Measurements from ENCODE around the gene CDK14.
"Not testable (repeated sequence)": the region's sequence is repeated elsewhere in the genome, so short reads cannot be mapped to it uniquely, and the experiment has no call there.

Gene CDK14

GRCh38 chr7:91162436-91162835 lies 566.3 kb downstream of the CDK14 start:
- intact Hi-C loops (cut with DNase I), result no loop called here

GRCh38 chr7:91164506-91164905 lies 568.4 kb downstream of the CDK14 start:
- DNase-seq, result no peak
- intact Hi-C loops (cut with DNase I), result no loop called here

More at GRCh38 chr7:91162436-91162835, 566.3 kb downstream of the CDK14 start:
- no peak for DNase-seq

- intact Hi-C loops (cut with DNase I), result no loop called here
These were observed 569.1 kb downstream of the CDK14 start for GRCh38 chr7:91165006-91165845.

GRCh38 chr7:91165846-91166230 lies 569.7 kb downstream of the CDK14 start:
- intact Hi-C loops (cut with DNase I), result no loop called here
- DNase-seq, result no peak

More at GRCh38 chr7:91165006-91165845, 569.1 kb downstream of the CDK14 start:
- DNase-seq, result no peak

- intact Hi-C loops (cut with DNase I), result no loop called here
- no peak for DNase-seq
These were observed 573.0 kb downstream of the CDK14 start for GRCh38 chr7:91168871-91169829.

GRCh38 chr7:91169830-91170191 lies 573.7 kb downstream of the CDK14 start:
- intact Hi-C loops (cut with DNase I), result no loop called here
- no peak for DNase-seq

- intact Hi-C loops (cut with DNase I), result not testable (repeated sequence)
These were observed 577.1 kb downstream of the CDK14 start for GRCh38 chr7:91173265-91173664.

GRCh38 chr7:91180746-91181145 lies 584.6 kb downstream of the CDK14 start:
- intact Hi-C loops (cut with DNase I), result no loop called here
- no peak for DNase-seq

More at GRCh38 chr7:91173265-91173664, 577.1 kb downstream of the CDK14 start:
- not testable (repeated sequence) for DNase-seq

- no peak for DNase-seq
- intact Hi-C loops (cut with DNase I), result no loop called here
These were observed 585.8 kb downstream of the CDK14 start for GRCh38 chr7:91181949-91182348.

- intact Hi-C loops (cut with DNase I), result no loop called here
- no peak for DNase-seq
These were observed 587.0 kb downstream of the CDK14 start for GRCh38 chr7:91182819-91183764.

GRCh38 chr7:91185771-91186170 lies 589.6 kb downstream of the CDK14 start:
- intact Hi-C loops (cut with DNase I), result no loop called here
- DNase-seq, result no peak

- DNase-seq, result no peak
- intact Hi-C loops (cut with DNase I), result no loop called here
These were observed 590.9 kb downstream of the CDK14 start for GRCh38 chr7:91187061-91187460.

- intact Hi-C loops (cut with DNase I), result no loop called here
- no peak for DNase-seq
These were observed 595.6 kb downstream of the CDK14 start for GRCh38 chr7:91191771-91192170.

GRCh38 chr7:91193141-91193540 lies 597.0 kb downstream of the CDK14 start:
- no peak for DNase-seq
- intact Hi-C loops (cut with DNase I), result no loop called here

GRCh38 chr7:91194841-91195240 lies 598.7 kb downstream of the CDK14 start:
- intact Hi-C loops (cut with DNase I), result no loop called here
- DNase-seq, result no peak

- DNase-seq, result no peak
- intact Hi-C loops (cut with DNase I), result no loop called here
These were observed 599.9 kb downstream of the CDK14 start for GRCh38 chr7:91196058-91196457.

- DNase-seq, result no peak
- intact Hi-C loops (cut with DNase I), result no loop called here
These were observed 602.2 kb downstream of the CDK14 start for GRCh38 chr7:91198371-91198770.

GRCh38 chr7:91199601-91200000 lies 603.5 kb downstream of the CDK14 start:
- intact Hi-C loops (cut with DNase I), result no loop called here
- no peak for DNase-seq

- intact Hi-C loops (cut with DNase I), result no loop called here
- no peak for DNase-seq
These were observed 605.5 kb downstream of the CDK14 start for GRCh38 chr7:91201442-91202113.
